Upper lobe of left lung (tissue), 4 donors: Measurements from ENCODE around the gene TMEM175.

ENCODE experiments used
- EP300 ChIP-seq, 4 donors: sonication (generic); formaldehyde crosslinking; IDR thresholded peaks; one replicate each; pipeline ENCODE4 v1.5.1; 2017; ENCODE audit warnings: antibody characterized with exemption in 4 of 4, control low read depth in 2 of 4
- POLR2A ChIP-seq, 4 donors: fragments of 450-650 bp; IDR thresholded peaks; one replicate each; pipeline ENCODE4 v1.5.1; 2016 to 2017; ENCODE audit warnings: antibody characterized with exemption in 4 of 4, mild to moderate bottlenecking in 2 of 4
- POLR2AphosphoS5 ChIP-seq, 2 donors: sonication (generic); formaldehyde crosslinking; IDR thresholded peaks; one replicate each; pipeline ENCODE4 v1.5.1; 2017; ENCODE audit warnings: antibody characterized with exemption in 2 of 2
- TF ChIP-seq, protein P1 (sequence below), 6 experiments: fragments of 450-650 bp in 4 of 6; fragments of 200-600 bp in 2 of 6; sonication (generic) in 2 of 6; IDR thresholded peaks; one replicate each; pipeline ENCODE4 v1.5.1; 2016 to 2019; ENCODE audit warnings: antibody characterized with exemption in 6 of 6

DNA sequence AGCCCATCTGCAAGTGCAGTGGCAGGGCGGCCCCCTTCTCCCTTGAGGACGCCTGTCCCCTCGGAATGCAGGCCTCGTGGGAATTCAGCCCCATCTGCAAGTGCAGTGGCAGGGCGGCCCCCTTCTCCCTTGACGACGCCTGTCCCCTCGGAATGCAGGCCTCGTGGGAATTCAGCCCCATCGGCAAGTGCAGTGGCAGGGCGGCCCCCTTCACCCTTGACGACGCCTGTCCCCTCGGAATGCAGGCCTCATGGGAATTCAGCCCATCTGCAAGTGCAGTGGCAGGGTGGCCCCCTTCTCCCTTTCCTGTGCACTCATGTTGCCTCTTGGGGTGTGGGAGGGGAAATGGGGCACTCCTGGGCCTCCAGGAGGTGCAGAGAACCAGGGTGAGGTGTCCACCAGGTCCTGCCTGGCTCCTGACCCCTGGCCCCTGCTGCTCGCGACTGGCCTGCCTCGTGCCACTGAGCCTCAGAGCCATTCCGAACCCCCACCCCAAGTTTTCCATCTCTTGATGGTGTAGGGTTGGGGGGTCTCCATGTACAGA is 67.7 kb downstream of the TMEM175 start:
- TF ChIP-seq POLR2A (IDR thresholded peaks at IDR 0.05) = no peak
- TF ChIP-seq, protein P1, sequence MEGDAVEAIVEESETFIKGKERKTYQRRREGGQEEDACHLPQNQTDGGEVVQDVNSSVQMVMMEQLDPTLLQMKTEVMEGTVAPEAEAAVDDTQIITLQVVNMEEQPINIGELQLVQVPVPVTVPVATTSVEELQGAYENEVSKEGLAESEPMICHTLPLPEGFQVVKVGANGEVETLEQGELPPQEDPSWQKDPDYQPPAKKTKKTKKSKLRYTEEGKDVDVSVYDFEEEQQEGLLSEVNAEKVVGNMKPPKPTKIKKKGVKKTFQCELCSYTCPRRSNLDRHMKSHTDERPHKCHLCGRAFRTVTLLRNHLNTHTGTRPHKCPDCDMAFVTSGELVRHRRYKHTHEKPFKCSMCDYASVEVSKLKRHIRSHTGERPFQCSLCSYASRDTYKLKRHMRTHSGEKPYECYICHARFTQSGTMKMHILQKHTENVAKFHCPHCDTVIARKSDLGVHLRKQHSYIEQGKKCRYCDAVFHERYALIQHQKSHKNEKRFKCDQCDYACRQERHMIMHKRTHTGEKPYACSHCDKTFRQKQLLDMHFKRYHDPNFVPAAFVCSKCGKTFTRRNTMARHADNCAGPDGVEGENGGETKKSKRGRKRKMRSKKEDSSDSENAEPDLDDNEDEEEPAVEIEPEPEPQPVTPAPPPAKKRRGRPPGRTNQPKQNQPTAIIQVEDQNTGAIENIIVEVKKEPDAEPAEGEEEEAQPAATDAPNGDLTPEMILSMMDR (IDR thresholded peaks at IDR 0.05) = no peak
- no peak for TF ChIP-seq POLR2AphosphoS5 (IDR thresholded peaks at IDR 0.05)
- no peak for TF ChIP-seq EP300 (IDR thresholded peaks at IDR 0.05)
